Hematopoietic multipotent progenitor cell treated with erythropoietin and hydrocortisone succinate and interleukin-3 and kit ligand, for 4 days (in vitro differentiated cells): Measurements from ENCODE around the gene ZNF614.
A peak's percentile ranks its signal among the peaks of the same experiment; 100 is the strongest.
"Not testable (repeated sequence)": the region's sequence is repeated elsewhere in the genome, so short reads cannot be mapped to it uniquely, and the experiment has no call there.

Experiments used
- DNase-seq: peaks from one replicate; pipeline ENCODE4 v3.0.0-alpha.2; 2015

Gene ZNF614

DNA sequence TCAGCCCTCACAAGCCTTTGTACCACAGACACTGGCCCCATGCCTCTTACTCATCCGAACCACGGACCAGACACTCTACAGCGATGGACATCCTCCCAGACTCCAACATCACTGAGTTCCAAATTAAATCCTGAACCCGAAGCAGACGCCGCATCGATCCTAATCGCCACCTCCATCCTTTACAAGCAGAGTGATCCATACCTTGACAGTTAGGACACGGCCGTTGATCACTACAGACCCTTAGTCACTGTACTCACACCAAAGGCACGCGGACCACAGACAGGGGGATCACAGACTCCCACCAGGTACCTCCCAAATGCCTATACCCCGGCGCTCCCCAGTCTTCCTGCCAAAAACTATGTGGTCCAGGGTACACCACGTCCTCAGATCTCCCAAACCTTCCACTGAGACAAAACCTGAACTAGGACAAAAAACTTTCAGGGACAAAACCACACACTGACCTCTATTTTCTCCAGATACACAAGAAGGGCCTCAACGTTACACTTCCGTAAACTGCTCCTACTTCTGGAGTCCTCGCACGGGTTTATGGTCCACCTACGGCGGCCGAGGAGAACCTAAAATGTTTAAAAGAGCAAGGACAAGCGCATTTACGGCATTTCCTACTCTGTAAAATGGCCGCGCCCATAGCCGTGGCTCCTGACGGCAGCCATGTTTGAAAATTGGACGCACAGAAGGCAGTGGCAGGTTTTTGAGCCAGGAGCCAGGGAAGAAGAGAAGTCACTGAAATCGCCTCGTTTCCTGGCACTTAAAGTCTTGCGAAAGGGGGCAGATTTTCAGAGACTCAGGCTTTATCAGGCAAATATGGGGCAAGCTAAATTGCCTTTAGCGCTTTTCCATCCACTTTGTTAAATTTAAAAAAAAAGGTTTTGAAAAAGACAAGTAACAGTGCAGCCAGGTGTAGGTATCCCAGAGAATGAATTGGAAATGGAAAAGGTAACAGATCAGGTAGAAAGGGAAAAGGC, 41.6 kb downstream of the ZNF614 start, which contains the start of gene ZNF350:
Gene ZNF350, minus strand, starts transcription at position 532 of the 983 bp plus-strand sequence. CDS start 12,480 bp downstream, outside the sequence.
- DNase-seq, result peak; percentile 97

DNA sequence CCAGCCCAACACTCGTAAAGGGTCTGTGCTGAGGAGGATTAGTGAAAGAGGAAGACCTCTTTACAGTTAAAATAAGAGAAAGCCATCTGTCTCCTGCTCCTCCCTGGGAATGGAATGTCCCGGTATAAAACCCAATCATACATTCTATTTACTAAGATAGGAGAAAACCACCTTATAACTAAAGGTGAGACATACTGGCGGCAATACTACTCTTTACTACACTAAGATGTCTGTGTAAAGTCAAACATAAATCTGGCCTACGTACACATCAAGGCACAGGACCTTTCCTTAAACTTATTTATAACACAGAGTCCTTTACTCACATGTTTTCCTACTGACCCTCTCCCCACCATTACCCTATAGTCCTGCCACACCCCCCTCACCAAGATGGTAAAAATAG, 44.8 kb downstream of the ZNF614 start:
- DNase-seq, result no peak

DNA sequence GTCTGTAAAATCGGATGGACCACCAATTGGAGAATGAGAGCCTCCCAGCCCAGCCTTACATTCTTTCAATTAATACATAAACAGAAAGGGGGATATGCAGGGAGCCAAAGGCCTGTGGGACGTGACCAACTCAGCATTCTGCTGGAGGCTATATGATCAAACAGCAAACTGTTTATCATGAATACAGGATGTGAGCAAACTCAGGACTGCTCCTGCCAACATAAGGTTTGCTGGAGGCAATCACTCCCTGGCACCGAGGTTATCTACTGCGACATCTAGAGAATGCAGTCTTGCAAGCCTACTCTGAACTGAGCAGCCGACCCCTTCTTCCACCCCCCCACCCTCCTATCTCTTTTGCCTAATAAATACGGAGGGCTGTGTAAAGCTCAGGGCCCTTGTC, 47.3 kb downstream of the ZNF614 start:
- DNase-seq, result not testable (repeated sequence)

DNA sequence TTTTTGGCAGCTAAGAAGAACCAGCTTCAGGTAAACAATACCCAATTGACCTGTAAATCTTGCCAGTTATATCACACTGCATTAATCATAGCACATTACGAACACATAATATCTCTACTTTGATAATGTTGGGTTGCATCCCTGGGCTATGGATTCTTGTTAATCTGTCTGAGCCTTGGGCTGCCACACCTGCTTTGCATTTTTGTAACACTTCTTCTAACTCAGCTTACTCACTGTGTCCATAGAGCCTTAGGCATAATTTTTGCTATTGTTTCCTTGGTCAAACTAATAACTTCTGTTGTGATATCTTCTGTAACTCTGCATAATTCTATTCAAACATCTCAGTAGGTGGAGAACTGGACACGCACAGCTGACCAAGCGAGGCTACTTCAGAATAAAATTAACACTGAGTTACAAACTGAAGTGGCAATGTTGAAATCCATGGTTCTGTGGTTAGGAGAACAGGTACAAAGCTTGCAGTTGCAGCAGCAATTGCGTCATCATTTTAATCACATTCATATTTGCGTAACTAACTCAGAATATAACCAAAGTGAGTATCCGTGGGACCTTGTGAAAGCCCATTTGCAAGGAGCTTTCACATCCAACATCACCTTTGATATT, 48.0 kb downstream of the ZNF614 start:
- DNase-seq, result peak; percentile 45

DNA sequence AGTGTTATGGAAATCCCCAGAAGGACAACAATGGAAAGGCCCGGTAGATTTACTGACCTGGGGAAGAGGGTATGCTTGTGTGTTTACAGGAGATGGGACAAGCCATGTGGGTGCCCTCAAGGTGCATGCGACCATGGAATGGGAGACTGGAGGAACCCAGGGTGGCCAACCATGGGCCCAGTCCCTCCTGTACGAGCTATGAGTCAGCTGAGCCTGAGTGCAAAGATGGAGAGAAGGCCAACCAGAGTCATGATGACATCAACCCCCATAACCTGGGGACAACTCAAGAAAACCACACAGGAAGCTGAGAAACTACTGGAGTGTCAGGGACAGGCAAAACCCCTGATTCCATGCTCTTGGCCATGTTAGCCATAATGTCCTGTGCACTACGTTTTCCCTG, 49.3 kb downstream of the ZNF614 start:
- no peak for DNase-seq

DNA sequence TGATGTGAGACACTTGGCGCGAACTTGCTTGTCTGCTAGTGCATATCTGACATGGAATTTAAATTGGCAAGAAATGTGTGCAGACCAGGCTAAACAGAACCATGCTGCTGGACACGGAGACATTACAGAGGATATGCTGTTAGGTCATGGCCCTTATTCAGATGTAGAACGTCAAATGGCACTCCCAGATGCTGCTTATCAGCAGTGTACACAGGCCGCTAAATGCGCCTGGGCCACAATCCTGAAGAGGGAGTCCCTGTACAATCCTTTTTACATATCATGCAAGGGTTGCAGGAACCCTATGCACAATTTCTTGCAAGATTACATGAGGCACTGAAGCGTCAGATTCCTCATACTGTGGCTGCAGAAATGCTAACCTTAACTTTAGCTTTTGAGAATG, 50.8 kb downstream of the ZNF614 start:
- no peak for DNase-seq

DNA sequence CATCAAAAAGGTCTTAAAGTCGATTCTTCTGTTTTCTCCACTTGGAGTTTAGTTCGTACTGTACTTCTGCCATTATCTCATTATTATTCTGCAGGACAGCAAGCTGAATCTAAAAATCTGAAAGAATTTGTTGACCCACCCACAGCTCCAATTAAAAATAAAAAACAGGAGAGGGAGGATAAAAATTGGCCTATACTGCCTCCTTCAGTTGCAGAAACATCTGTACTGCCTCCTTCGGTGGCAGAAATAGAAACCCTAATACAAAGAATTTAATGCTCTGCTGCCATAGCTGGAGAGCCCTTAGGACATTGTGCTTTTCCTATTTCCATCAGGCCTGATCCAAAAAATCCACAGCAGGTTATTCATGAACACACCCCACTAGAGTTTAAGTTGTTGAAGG, 51.3 kb downstream of the ZNF614 start:
- no peak for DNase-seq

DNA sequence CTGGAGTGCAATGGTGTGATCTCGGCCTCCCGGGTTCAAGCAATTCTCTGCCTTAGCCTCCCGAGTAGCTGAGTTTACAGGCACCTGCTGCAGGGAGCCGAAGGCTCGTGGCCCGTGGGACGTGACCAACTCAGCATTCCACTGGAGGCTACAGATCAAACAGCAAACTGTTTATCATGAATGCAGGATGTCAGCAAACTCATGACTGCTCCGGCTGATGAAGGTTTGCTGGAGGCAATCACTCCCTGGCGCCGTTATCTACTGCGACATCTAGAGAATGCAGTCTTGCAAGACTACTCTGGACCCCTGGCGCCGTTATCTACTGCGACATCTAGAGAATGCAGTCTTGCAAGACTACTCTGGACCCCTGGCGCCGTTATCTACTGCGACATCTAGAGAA, 52.4 kb downstream of the ZNF614 start:
- DNase-seq, result not testable (repeated sequence)

DNA sequence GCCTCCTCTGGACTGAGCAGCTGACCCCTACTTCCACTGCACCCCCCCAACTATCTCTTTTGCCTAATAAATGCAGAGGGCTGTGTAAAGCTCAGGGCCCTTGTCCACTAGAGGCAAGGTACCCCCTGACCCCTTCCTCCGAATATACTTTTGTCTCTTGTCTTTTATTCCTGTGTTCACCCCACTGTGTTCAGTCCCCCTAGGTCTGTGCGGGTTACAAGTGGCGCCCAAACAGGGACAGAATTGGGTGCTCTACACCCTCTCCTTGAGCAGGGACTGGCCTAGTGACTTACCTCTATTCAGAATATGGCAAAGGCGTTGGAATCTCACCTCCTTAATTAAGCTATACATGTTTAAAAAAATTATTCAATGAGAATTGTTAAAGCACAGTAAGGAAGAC, 56.6 kb downstream of the ZNF614 start:
- DNase-seq, result peak; percentile 42

DNA sequence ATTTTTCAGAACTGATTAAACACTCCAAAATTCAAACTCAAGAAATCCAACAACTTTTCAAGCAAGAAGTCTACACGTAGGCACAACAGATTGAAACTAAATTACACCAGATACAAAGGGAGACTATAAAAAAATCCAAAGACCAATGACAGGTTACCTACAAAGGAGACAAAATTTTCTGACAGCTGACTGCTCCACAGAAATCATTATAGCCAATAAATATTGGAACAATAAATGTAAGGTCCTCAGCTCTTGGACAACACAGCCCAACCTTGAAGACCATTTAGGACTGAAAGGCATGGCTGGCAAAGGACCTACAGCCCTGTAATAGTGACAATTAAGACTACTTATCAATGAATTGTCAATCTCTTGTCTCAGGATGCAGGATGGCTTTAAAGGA, 57.5 kb downstream of the ZNF614 start:
- no peak for DNase-seq

DNA sequence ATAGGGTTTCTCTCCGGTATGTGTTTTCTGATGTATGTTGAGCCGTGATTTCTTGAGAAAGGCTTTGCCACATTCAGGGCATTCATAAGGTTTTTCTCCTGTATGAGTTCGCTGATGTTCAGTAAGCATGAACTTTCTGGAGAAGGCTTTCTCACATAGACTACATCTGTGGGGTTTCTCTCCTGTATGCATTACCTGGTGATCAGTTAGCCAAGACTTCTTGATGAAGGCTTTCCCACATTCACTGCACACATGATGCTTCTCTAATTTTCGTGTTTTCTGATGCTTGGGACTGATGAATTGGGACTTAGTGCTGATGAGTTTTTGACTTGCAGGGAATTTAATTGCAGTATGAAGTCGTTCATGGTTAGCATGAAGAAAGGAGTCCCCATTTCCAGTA, 62.6 kb downstream of the ZNF614 start:
- no peak for DNase-seq
